HG03520 (cell line): ENCODE results near the gene PICALM.
"Not testable (repeated sequence)": the region's sequence is repeated elsewhere in the genome, so short reads cannot be mapped to it uniquely, and the experiment has no call there.

Experiments used
- ATAC-seq: cut with Tn5 transposase; IDR thresholded peaks from one replicate; pipeline ENCODE4 v1.9.1; 2021; ENCODE audit warnings: mild to moderate bottlenecking, moderate library complexity; ENCODE audit not compliant: unreplicated experiment

The PICALM gene

DNA sequence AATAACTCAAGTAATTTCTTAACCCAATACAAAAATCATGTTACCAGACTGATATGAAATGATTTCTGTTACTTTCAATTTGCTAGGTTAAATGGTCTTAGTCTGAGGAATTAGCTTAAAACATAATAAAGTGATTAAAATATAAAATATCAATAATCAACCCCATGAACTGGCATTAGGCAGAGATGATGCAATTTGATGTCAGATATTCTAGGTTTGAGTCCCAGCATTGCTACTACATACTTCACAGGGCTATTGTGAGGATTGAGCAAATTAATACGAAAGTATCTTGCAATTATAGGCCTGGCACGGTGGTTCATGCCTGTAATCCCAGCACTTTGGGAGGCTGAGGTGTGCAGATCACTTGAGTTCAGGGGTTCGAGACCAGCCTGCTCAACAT is 66.5 kb downstream of the PICALM start:
- no peak for ATAC-seq

DNA sequence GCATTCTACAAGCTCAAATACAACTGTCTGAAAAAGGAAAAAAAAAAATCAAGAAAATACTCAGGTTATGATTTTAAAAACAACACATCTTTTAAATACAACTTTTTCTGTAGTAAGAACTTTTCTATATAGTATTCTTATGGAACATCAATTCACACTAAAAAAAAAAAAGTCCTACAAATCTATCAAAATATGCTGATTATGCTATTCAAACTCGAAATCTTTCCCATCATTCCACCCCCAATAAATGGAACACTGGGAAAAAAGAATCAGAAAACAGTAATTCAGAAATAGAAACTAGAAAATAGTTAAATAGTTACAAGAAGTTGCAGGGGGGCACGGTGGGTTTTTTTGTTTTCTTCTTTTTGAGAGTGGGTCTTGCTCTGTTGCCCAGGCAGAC is 77.4 kb downstream of the PICALM start:
- ATAC-seq: no peak

DNA sequence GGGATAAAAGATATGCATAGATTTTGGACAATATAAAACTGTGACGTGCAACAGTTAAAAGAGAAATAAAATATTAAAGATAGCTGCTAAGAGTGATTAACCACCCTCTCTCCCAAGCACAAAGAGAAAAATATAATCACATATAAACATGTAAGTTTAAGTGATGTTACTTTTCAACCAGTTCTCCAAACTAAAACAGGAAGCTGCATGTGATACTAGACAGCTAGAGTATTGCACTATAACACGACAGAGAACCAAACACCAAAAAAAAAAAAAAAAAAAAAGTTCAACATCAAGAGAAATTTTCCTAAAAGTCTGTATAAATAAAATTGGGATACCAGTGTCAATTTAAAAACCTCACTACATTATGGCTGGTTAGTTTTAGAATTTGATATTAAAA is 79.1 kb downstream of the PICALM start:
- ATAC-seq: no peak

DNA sequence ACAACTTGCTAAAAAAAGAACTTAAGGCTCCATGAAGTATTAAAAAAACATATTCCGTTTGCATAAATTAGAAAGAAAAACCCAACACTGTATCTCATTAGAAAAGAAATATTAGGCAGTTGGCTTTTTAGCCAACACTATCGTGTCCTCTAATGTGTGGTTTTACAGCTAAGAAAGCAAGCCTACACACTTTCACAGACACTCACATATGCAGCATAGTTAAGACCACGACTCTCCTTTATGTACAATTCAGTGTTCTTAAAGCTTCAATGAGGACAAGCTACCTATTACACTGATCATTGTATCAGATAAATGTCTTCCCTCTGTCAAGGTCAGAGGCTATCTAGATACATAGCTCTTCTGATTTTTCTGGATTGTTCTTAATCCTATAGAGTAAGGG is 80.1 kb downstream of the PICALM start:
- ATAC-seq: no peak

DNA sequence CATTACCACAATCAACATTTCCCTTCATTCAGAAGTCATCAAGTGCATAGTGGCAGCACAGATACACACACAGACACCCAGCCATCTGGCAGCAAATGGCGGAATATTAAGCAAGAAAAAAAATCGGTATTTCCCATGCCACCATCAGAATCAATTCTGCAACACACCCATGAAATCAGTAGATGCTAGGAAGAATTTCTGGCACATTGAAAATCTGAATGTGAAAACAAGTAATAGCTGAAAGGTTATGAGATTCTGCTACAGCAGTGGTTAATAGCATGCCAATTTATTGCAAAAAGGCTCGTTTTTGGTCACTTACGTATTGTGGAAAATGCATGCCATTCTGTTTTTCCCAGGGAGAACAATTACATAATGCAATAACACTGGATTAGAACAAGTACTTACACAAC is 91.1 kb downstream of the PICALM start:
- ATAC-seq: no peak

DNA sequence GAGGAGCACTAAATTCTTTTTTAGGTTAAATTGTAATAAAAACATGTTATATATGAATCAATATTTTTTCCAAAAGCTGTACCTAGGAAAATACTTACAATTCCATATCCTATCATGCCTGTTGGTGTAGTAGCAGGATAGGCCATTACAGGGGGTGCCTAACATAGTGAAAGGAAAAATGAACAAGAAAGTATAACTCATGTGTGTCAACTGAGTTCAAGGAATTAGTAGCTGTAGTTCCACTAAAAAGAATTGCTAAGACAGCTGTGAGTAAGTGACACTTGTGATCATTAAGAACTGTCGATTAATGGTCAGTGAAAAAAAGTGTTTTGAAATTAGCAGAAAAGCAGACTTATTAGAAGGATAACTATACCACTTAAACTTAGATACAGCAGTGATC is 92.4 kb downstream of the PICALM start:
- no peak for ATAC-seq

DNA sequence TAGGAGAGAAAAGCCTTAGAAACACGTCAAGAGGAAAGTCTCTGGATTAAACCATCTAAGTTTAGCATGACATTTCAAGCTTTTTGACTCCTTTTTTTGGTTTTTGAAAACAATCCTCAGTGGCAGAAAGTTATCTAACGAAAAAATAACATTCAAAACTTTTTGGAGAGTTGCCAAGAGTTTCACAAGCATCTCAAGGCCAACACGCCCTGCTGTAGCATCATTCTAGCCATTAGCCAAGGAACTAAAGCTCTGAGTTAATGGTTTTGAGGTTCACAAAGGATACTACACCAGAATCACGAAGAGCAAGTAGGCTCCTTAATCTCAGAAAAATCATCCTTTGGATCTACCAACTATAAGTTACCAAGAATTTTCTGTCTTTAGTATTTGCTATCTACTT is 94.8 kb downstream of the PICALM start:
- no peak for ATAC-seq

DNA sequence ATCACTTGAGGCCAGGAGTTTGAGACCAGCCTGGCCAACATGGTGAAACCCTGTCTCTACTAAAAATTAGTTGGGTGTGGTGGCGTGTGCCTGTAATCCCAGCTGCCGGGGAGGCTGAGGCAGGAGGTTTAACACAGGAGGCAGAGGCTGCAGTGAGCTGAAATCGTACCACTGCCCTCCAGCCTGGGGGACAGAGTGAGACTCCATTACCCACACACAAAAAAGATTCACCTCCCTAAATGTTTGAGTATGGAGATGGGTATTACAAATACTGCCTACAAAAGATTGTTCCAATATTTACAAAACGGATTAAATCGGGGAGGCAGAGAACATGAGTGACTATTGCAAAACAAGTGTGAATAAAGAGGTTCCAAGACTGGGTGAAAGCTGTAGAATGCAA is 98.3 kb downstream of the PICALM start:
- ATAC-seq: no peak

DNA sequence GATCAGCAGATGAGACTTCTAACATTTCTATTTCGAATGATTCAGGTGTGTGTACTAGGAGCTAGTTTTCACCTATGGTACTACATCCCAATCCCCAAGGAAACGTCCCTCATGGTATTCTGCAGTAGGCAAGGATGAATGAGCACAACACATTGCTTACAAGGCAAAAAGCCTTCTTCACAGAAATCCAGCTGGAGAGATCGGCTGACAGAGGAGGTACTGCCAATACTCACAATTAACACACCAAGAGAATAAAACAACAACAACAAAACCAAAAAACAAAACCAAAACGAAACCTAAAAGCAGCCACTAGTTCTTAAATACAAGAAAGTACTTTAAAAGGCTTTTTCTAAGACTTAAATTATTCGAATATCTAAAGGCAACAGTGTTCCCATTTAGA is 101.4 kb downstream of the PICALM start:
- no peak for ATAC-seq

DNA sequence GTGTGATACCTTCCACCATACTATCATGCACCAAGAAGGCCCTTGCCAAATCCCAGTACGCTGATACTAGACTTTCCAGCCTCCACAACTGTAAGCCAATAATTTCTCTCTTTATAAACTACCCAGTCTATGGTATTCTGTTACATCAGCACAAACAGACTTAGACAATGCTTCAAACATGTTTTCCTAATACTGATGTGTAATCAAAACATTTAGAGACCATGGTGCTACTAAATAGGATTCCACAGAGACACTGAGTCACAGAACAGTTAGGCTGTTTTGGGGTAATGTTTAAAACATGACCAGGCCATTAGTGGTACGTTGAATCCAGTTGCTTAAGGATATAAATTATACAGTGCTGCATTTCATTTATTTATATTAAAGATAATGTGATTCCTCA is 103.7 kb downstream of the PICALM start:
- no peak for ATAC-seq

DNA sequence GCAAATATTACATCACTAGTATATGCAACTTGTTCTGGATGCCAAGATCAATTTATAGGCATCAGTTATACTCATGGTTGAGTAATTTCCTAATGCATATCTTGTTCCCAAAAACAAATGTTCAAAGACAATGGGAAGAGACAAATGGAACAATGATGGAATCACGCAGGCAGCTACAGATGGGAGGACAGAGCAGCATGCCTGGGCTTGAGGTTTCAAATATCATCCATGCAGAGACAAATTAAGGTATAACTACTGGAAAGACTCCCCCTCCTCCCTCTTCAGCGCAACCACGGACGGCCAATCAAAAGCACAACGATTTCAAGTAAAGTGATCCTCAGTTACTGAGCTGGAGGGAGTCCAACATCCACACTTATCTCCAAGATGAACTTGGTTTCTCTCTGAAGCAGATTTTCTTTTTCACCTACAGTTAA is 106.9 kb downstream of the PICALM start:
- ATAC-seq: no peak

DNA sequence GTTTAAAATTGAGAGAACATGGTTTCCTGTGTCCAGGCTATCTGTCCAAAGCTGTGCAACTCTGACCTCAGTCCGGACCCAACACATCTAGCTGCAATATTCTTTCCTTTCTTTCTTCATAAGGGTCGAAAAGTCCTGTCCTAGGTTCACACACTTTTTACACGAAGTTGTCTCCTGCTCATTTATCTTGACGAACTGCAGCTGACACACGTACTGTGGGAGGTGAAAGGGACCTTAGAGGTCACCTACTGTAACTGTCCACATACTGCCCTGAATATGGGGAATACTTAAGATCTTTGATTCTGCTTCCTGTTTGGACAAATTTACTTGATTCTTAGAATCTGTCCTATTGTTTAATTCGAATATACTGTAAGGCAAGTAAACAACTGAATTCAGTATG is 107.8 kb downstream of the PICALM start:
- no peak for ATAC-seq

DNA sequence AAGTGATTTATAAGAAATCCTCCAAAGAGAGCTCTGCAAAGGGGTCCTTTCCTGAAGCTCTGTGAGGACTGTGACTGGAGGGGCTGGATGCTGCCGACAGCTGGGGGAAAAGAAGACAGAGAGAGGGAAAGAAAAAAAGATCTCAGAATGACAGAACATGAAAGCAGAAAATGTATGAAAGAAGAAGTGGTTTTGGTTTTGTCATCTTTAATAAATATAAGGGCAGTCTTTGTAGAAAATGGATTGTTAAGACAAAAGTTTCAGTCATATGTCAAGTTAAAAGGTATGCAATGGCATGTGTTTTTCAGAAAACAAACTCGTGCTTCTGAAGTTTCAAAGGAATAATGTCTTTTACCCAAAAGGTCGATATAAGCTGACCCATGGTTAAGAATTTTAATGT is 108.2 kb downstream of the PICALM start:
- no peak for ATAC-seq

DNA sequence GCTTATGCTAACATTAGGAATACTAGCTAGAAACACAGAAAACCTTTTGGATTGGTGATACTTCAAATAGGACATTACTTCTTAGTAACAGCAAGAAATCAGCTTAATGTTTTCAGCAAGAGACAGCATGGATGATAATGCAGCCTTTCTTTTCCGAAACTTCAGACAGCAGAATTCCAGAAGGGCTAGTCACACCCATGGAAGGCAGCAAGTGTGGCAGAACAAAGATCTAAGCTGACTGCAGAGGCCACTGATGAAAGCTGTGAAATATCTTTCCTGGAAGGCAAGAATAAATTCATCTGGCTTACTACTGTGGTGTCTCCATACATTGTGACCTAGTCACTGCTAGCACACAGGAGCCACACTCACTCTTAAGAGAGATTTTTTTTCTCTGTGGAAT is 113.4 kb downstream of the PICALM start:
- no peak for ATAC-seq

DNA sequence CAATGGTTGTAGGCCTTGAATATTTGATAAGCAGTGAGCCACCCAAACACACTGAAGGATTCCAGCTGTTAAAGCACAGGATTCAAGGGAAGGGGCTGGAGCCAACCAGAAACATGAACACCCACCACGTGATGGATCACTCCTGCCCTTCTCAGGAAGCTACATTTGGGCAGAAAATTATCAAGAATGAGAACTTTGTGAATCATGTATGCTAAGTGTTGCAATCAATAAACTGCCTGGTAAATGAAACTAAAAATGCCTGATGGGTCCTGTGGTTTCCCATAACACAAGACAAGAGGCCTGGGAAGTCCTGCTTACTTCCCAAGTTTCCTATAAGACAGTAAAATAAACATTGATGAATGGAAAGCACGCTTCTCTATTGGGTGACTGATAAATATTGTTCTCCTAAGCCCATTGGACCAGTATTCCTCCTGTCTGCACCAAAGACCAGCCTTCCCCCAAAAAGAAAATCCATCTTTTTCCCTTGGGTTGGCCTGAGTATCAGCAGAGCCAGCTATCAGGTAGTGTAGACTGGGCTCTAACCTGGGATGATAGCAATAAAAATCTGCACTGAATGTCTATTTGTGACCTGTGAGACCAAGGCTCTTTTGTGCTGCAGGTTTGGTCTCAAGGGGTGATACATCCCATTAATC is 115.3 kb downstream of the PICALM start:
- no peak for ATAC-seq

DNA sequence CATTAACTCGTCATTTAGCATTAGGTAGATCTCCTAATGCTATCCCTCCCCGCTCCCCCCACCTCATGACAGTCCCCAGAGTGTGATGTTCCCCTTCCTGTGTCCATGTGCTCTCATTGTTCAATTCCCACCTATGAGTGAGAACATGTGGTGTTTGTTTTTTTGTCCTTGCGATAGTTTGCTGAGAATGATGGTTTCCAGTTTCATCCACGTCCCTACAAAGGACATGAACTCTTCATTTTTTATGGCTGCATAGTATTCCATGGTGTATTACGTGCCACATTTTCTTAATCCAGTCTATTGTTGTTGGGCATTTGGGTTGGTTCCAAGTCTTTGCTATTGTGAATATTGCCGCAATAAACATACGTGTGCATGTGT is 116.8 kb downstream of the PICALM start:
- ATAC-seq: not testable (repeated sequence)

DNA sequence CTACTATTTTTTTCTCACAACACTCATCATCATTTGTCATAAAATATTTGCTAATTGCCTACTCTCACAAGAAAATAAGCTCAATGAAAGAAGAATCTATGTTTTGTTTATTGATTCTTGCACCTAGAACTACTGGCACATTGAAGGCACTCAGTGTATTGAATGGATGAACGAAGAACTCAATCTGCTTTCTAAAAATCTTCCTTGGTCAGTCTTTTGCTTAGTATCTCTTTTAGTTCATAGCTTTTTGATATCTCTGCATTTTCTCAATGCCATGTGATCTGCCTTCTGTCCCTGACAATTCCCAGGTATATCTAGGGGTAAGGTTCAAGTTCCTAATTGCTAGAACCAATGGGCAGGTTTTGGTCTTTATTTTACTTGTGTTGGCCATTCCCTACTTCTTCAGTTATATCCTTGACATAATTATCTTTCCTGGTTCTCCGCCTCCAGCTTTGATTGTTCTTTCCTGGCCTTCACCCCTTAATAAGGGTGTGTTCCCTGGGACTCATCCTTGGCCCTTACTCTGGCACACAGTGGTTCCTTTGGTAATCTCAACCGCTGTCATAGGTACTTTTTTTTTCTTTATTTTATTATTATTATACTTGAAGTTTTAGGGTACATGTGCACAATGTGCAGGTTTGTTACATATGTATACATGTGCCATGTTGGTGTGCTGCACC is 117.3 kb downstream of the PICALM start:
- no peak for ATAC-seq

DNA sequence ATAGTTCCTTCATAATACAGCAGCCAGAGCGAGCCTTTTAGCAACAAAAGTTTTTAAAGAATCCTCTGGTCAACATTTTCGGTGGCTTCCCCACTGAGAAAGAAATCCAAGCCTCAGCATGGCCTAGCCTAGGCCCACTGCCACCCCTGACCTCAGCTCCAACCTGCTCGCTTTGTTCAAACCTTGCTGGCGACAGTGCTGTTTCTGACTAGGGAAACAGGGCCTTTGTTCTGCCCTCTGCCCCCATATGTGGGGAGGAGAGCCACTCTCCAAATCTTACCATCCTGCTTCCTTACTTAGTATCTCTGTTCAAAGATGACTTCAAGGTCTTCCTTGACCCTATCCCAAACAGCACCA is 117.9 kb downstream of the PICALM start:
- no peak for ATAC-seq

DNA sequence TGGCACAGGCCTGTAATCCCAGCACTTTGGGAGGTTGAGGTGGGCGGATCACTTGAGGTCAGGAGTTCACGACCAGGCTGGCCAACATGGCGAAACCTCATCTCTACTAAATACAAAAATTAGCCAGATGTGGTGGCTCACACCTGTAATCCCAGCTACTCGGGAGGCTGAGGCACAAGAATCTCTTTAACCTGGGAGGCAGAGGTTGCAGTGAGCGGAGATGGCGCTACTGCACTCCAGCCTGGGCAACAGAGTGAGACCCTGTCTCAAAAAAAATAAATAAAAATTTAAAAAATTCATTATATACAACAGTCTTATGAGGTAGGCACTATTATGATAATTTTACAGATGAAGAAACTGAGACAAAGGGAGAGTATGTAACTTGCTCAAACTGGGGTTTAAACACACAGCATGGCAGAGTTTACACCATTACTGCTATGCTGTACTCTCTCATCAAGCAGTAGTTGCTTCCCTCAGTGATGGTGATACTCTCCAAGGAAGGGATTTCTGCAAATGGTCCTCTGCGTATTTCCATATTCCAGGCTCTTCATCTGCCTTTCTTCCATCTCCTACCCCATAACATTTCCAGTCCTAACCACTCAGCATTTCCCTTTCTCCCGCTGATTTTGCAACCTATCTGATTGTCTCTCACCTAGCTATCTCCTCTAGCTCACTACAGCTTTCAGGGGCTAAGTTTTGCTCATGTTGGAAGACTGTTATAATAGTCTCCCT is 118.4 kb downstream of the PICALM start:
- ATAC-seq: no peak

DNA sequence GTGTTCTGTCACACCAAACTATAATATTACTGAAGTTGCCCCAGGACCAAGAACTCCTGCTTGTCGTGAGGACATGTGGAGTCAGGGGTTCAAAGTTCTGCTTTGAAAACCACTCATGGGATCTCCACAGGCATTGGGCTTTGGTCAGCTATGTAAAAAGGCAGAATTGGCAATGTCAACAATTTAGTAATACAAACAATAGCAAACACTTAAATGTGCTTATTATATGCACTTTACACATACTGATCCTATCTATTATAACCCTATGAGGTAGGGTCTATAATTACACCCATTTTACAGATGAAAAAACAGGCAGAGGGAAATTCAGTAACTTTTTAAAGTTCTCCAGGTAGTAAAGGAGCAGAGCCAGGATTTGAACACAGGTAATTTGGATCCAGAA is 119.1 kb downstream of the PICALM start:
- no peak for ATAC-seq

DNA sequence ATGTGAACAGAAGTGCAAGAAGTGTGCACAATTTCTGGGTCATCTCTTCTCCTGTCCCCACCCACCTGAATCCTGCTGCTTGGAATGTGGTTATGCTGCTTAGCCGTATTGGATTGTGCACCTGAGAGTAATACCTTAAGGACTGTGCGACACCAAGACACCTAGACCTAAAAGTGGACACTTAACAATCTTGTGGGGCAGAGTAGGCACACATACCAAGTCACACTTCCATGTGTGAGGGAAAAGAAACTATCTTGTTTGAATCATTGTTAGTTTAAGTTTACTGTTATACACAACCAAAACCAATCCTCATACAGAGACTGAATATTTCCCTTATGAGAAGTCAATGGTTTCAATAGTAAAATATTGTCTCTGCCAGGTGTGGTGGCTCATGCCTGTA is 120.0 kb downstream of the PICALM start:
- no peak for ATAC-seq
